H9 (cell line): ENCODE measurements around the gene NEUROG3. TPM values are rescaled to one million over a fixed set of nuclear protein-coding genes. Genes with fewer than 3 reads are reported as not detected.

ENCODE experiments used
- DNase-seq: peaks from one replicate; pipeline ENCODE4 v3.0.0-alpha.2; 2017
- H2AFZ ChIP-seq: one replicate; pipeline ENCODE4 v1.6.1; 2013; ENCODE audit warnings: mild to moderate bottlenecking, low read length, control low read depth, moderate library complexity
- H2AK5ac ChIP-seq: 2 replicates; pipeline ENCODE4 v1.6.1; 2013; ENCODE audit warnings: low read length, control low read depth, mixed read lengths; ENCODE audit not compliant: insufficient read length
- H2BK120ac ChIP-seq: one replicate; pipeline ENCODE4 v1.6.1; 2013; ENCODE audit warnings: low read depth, mild to moderate bottlenecking, low read length, control low read depth, inconsistent platforms; ENCODE audit not compliant: poor library complexity, severe bottlenecking
- H2BK12ac ChIP-seq: 2 replicates; pipeline ENCODE4 v1.6.1; 2013; ENCODE audit warnings: low read length, control low read depth, mixed read lengths, low read depth; ENCODE audit not compliant: insufficient read length
- H2BK15ac ChIP-seq: 2 replicates; pipeline ENCODE4 v1.6.1; 2013; ENCODE audit warnings: low read depth, low read length, control low read depth
- H2BK20ac ChIP-seq: one replicate; pipeline ENCODE4 v1.6.1; 2013; ENCODE audit warnings: low read depth, mild to moderate bottlenecking, low read length, control low read depth, inconsistent platforms; ENCODE audit not compliant: poor library complexity, severe bottlenecking
- H2BK5ac ChIP-seq: 2 replicates; pipeline ENCODE4 v1.6.1; 2013; ENCODE audit warnings: low read length, control low read depth, mixed read lengths; ENCODE audit not compliant: insufficient read length
- H3K14ac ChIP-seq: 2 replicates; pipeline ENCODE4 v1.6.1; 2013; ENCODE audit warnings: low read length, control low read depth; ENCODE audit not compliant: insufficient read depth
- H3K18ac ChIP-seq: 2 replicates; pipeline ENCODE4 v1.6.1; 2013; ENCODE audit warnings: low read depth, mild to moderate bottlenecking, mixed read lengths, low read length, control low read depth; ENCODE audit not compliant: insufficient read length
- H3K23ac ChIP-seq: 2 replicates; pipeline ENCODE4 v1.6.1; 2013; ENCODE audit warnings: low read length, control low read depth, mixed read lengths, low read depth; ENCODE audit not compliant: insufficient read length
- H3K23me2 ChIP-seq: 2 replicates; pipeline ENCODE4 v1.6.1; 2013; ENCODE audit warnings: low read depth, mild to moderate bottlenecking, mixed read lengths, low read length, control low read depth; ENCODE audit not compliant: insufficient read length, poor library complexity, severe bottlenecking
- H3K27ac ChIP-seq: 2 replicates; pipeline ENCODE4 v1.5.1; 2013; ENCODE audit warnings: low read length, control low read depth, mixed read lengths, low read depth; ENCODE audit not compliant: insufficient read length
- H3K27me3 ChIP-seq: 2 replicates; pipeline ENCODE4 v1.6.1; 2013; ENCODE audit warnings: low read length, control low read depth, inconsistent platforms; ENCODE audit not compliant: insufficient read depth
- H3K4ac ChIP-seq: 2 replicates; pipeline ENCODE4 v1.6.1; 2013; ENCODE audit warnings: low read depth, mild to moderate bottlenecking, control low read depth, inconsistent platforms, low read length, moderate library complexity
- H3K4me1 ChIP-seq: 2 replicates; pipeline ENCODE4 v1.6.1; 2013; ENCODE audit warnings: low read length, control low read depth, inconsistent platforms; ENCODE audit not compliant: insufficient read depth
- H3K4me2 ChIP-seq: 2 replicates; pipeline ENCODE4 v1.6.1; 2013; ENCODE audit warnings: low read length, control low read depth, mixed read lengths; ENCODE audit not compliant: insufficient read length, insufficient read depth
- H3K56ac ChIP-seq: 2 replicates; pipeline ENCODE4 v1.6.1; 2013; ENCODE audit warnings: low read depth, mild to moderate bottlenecking, mixed read lengths, low read length, control low read depth; ENCODE audit not compliant: insufficient read length
- H3K79me1 ChIP-seq: 2 replicates; pipeline ENCODE4 v1.6.1; 2013; ENCODE audit warnings: low read depth, mild to moderate bottlenecking, moderate library complexity, low read length, control low read depth, inconsistent platforms; ENCODE audit not compliant: insufficient read depth, poor library complexity, severe bottlenecking
- H3K79me2 ChIP-seq: 2 replicates; pipeline ENCODE4 v1.6.1; 2013; ENCODE audit warnings: low read length, control low read depth, inconsistent platforms; ENCODE audit not compliant: insufficient read depth
- H3K9ac ChIP-seq: 2 replicates; pipeline ENCODE4 v1.6.1; 2013; ENCODE audit warnings: low read length, control low read depth, mixed read lengths; ENCODE audit not compliant: insufficient read length; ENCODE audit errors: extremely low read depth
- H3K9me3 ChIP-seq: one replicate; pipeline ENCODE4 v1.6.1; 2013; ENCODE audit warnings: low read depth, low read length, inconsistent platforms; ENCODE audit not compliant: control insufficient read depth
- H3T11ph ChIP-seq: one replicate; pipeline ENCODE4 v1.6.1; 2013; ENCODE audit warnings: mild to moderate bottlenecking, low read length, control low read depth, inconsistent platforms
- H4K20me1 ChIP-seq: one replicate; pipeline ENCODE4 v1.6.1; 2013; ENCODE audit not compliant: control insufficient read depth, insufficient read length, insufficient read depth
- H4K5ac ChIP-seq: 2 replicates; pipeline ENCODE4 v1.6.1; 2013; ENCODE audit warnings: low read depth, mild to moderate bottlenecking, mixed read lengths, low read length, control low read depth; ENCODE audit not compliant: insufficient read length
- H4K8ac ChIP-seq: replicated peaks from 2 replicates; pipeline ENCODE4 v1.6.1; 2013; ENCODE audit warnings: low read length, control low read depth, mixed read lengths, low read depth; ENCODE audit not compliant: insufficient read length
- H4K91ac ChIP-seq: 2 replicates; pipeline ENCODE4 v1.6.1; 2013; ENCODE audit warnings: low read depth, mild to moderate bottlenecking, moderate library complexity, mixed read lengths, low read length, control low read depth; ENCODE audit not compliant: insufficient read length
- H3K27ac Mint-ChIP-seq, 3 experiments: 2 replicates in 2 of 3; 3 replicates in 1 of 3; pipeline ENCODE4 v1.8.0; 2020 to 2021; ENCODE audit warnings: mixed read lengths in 3 of 3, mild to moderate bottlenecking in 1 of 3, moderate library complexity in 1 of 3
- H3K27me3 Mint-ChIP-seq: 2 replicates; pipeline ENCODE4 v1.8.0; 2021; ENCODE audit warnings: low read depth, mild to moderate bottlenecking, moderate library complexity, mixed read lengths
- H3K36me3 Mint-ChIP-seq, 3 experiments: 2 replicates in 2 of 3; 3 replicates in 1 of 3; pipeline ENCODE4 v1.8.0; 2020 to 2021; ENCODE audit warnings: low read depth in 3 of 3, mixed read lengths in 3 of 3; ENCODE audit not compliant: insufficient read depth in 1 of 3
- H3K4me1 Mint-ChIP-seq, 2 experiments: 2 replicates each; pipeline ENCODE4 v1.8.0; 2020; ENCODE audit warnings: mixed read lengths in 2 of 2
- H3K4me3 Mint-ChIP-seq, 2 experiments: 2 replicates in 1 of 2; 3 replicates in 1 of 2; pipeline ENCODE4 v1.8.0; 2020 to 2021; ENCODE audit warnings: mild to moderate bottlenecking in 2 of 2, mixed read lengths in 2 of 2, moderate library complexity in 1 of 2
- H3K9me3 Mint-ChIP-seq, 2 experiments: 2 replicates in 1 of 2; 3 replicates in 1 of 2; pipeline ENCODE4 v1.8.0; 2020; ENCODE audit warnings: mild to moderate bottlenecking in 2 of 2, mixed read lengths in 2 of 2, moderate library complexity in 1 of 2
- CTCF ChIP-seq: fragments of 200-600 bp; sonication (generic); conservative IDR thresholded peaks from 3 replicates; pipeline ENCODE4 v1.8.0; 2021; ENCODE audit warnings: antibody characterized with exemption, mild to moderate bottlenecking
- WGBS: extraction: QIAGEN DNeasy Blood & Tissue Kit; methylation state at CpG from one replicate; pipeline ENCODE4 v1.1.7; 2013; ENCODE audit warnings: missing lambda C conversion rate, low lambda C conversion rate, mixed read lengths; ENCODE audit not compliant: insufficient read length; ENCODE audit errors: extremely low coverage; 5-methylcytosine and 5-hydroxymethylcytosine counted together
- total RNA-seq: library from RNA; stranded (reverse); gene quantifications from 2 replicates; pipeline ENCODE4 v1.2.1, GENCODE V29; 2021

Gene NEUROG3
- total RNA-seq, 1 experiment from 2014 or later = not detected

DNA sequence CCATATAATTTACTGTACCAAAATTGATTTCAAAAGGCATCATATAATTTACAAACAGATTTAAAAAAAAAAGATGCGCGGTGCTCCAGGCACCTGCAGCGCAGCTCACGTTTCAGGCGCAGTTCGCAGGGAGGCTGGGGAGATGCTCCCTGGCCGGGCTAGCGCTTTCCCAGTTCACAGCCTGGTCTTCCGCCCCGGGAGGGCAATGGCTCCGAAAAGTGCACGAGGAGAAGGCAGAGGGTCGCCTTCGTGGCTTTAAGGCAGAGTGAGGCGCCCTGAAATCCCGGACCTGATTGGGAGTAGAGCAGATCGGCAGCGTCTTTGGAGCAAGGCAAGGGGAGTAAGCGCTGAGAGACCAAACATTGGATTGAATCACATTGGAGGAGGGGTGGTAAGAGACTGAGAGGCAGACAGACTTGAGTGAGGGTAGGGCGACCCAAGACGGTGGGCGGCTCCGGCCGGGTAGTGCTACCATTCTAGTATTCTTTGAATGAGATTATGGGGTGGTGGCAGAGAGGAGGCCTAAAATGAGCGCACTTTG is 1.5 kb downstream of the NEUROG3 start:
- Mint-ChIP-seq H3K4me1 (peaks cover 59 to 72% of the 10 kb centered on the region in 2 experiments), H3K9me3 (peaks cover 0 to 3% of the 10 kb centered on the region in 2 experiments; a peak in 3 of 5 replicates), H3K36me3 (no peaks in the 10 kb centered on the region; a peak in 1 of 7 replicates), H3K4me3 (peak overlapping the region; percentile 28 to 78), H3K27ac (no peak overlapping the region), H3K27me3 (no peaks in the 10 kb centered on the region; the same call in none of the 2 replicates)
- no CpG with 5 or more reads among the region's 25 CpGs for WGBS
- peaks cover 16% of the 10 kb centered on the region for H3K4me1 ChIP-seq
- no peak overlapping the region for H2AK5ac ChIP-seq
- H3K23ac ChIP-seq = no peak overlapping the region
- H4K91ac ChIP-seq = no peak overlapping the region
- H3K9me3 ChIP-seq = no peaks in the 10 kb centered on the region
- TF ChIP-seq CTCF = no peak
- no peak overlapping the region for H3K56ac ChIP-seq
- H3K79me1 ChIP-seq = no peaks in the 10 kb centered on the region
- DNase-seq = peak; percentile 55
- H3K4ac ChIP-seq = no peak overlapping the region
- peaks cover 87% of the 10 kb centered on the region for H3K27me3 ChIP-seq
- H3K79me2 ChIP-seq = no peaks in the 10 kb centered on the region
- H2AFZ ChIP-seq = no peak overlapping the region
- H3K4me2 ChIP-seq = peak overlapping the region; percentile 59
- H3K18ac ChIP-seq = no peak overlapping the region
- H2BK120ac ChIP-seq = no peak overlapping the region
- no peak overlapping the region for H3K9ac ChIP-seq
- no peak overlapping the region for H3K14ac ChIP-seq
- H3K23me2 ChIP-seq = peaks cover 43% of the 10 kb centered on the region
- no peak overlapping the region for H3K27ac ChIP-seq
- no peak overlapping the region for H2BK20ac ChIP-seq
- H2BK15ac ChIP-seq = no peak overlapping the region
- no peak overlapping the region for H3T11ph ChIP-seq
- no peak overlapping the region for H2BK5ac ChIP-seq
- H4K8ac ChIP-seq = no peak overlapping the region
- no peak overlapping the region for H4K5ac ChIP-seq
- no peak overlapping the region for H2BK12ac ChIP-seq
- peaks cover 3% of the 10 kb centered on the region for H4K20me1 ChIP-seq
